ENCODE results near the gene KANSL1.

DNA sequence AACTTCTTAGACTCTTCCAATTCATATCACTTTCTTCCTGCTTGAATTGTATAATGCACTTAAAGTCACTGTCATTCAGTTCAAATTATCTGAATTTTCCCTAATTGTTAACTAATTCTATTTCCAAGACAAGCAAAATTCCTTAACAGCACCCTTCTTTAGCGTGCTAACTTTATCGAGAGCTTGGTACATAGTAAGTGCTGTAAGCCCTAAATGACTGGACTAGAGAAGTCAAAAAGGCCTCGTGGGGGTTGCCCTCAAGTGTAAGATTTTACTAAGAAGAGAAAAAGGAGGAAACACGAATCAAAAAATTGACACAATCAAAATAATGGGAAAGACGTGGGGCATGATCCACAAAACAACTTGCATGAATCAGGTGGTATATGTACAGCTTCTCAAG lies 11.3 kb downstream of the KANSL1 start:
- TF ChIP-seq, protein P1, sequence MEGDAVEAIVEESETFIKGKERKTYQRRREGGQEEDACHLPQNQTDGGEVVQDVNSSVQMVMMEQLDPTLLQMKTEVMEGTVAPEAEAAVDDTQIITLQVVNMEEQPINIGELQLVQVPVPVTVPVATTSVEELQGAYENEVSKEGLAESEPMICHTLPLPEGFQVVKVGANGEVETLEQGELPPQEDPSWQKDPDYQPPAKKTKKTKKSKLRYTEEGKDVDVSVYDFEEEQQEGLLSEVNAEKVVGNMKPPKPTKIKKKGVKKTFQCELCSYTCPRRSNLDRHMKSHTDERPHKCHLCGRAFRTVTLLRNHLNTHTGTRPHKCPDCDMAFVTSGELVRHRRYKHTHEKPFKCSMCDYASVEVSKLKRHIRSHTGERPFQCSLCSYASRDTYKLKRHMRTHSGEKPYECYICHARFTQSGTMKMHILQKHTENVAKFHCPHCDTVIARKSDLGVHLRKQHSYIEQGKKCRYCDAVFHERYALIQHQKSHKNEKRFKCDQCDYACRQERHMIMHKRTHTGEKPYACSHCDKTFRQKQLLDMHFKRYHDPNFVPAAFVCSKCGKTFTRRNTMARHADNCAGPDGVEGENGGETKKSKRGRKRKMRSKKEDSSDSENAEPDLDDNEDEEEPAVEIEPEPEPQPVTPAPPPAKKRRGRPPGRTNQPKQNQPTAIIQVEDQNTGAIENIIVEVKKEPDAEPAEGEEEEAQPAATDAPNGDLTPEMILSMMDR (conservative IDR thresholded peaks at IDR 0.05; ENCODE audit: low read depth, low read length): no peak
- TF ChIP-seq EZH2 (IDR thresholded peaks at IDR 0.05; ENCODE audit: low read length, unreplicated experiment): no peak

Measured in PC-3 (cell line).